HCT116 (cell line): Measurements from ENCODE around the gene SLC17A2.

Experiments used
- CEBPB ChIP-seq: IDR thresholded peaks from 2 replicates; pipeline ENCODE4 v1.6.1; 2012; ENCODE audit warnings: low read depth
- CTCF ChIP-seq, 3 experiments: fragments of 200-600 bp in 1 of 3; sonication (generic) in 1 of 3; IDR thresholded peaks in 2 of 3; conservative IDR thresholded peaks in 1 of 3; 2 replicates each; pipeline ENCODE4 v1.5.1; 2012 to 2017; ENCODE audit warnings: low read depth in 2 of 3, low read length in 2 of 3, antibody characterized with exemption in 1 of 3, borderline replicate concordance in 1 of 3, control low read depth in 1 of 3, mild to moderate bottlenecking in 1 of 3, mixed read lengths in 1 of 3, mixed run types in 1 of 3, moderate library complexity in 1 of 3; ENCODE audit not compliant: insufficient read depth in 1 of 3
- EZH2 ChIP-seq: fragments of 200-600 bp; sonication (generic); IDR thresholded peaks from 2 replicates; pipeline ENCODE4 v1.6.1; 2017; ENCODE audit warnings: antibody characterized with exemption, mixed run types
- POLR2A ChIP-seq: IDR thresholded peaks from 2 replicates; pipeline ENCODE4 v1.7.0; 2011; ENCODE audit warnings: borderline replicate concordance; ENCODE audit not compliant: insufficient read depth, insufficient read length; ENCODE audit errors: extremely low read depth
- POLR2AphosphoS5 ChIP-seq: IDR thresholded peaks from 2 replicates; pipeline ENCODE4 v1.6.1; 2011; ENCODE audit warnings: mild to moderate bottlenecking, low read depth, low read length, moderate library complexity
- RAD21 ChIP-seq: IDR thresholded peaks from 2 replicates; pipeline ENCODE4 v1.6.1; 2012; ENCODE audit warnings: low read depth, mild to moderate bottlenecking
- REST ChIP-seq: IDR thresholded peaks from 2 replicates; pipeline ENCODE4 v1.6.1; 2012; ENCODE audit warnings: low read depth
- SIN3A ChIP-seq: IDR thresholded peaks from 2 replicates; pipeline ENCODE4 v1.6.1; 2012; ENCODE audit warnings: low read depth
- SP1 ChIP-seq: IDR thresholded peaks from 2 replicates; pipeline ENCODE4 v1.6.1; 2012; ENCODE audit warnings: low read depth
- YY1 ChIP-seq: IDR thresholded peaks from 2 replicates; pipeline ENCODE4 v1.6.1; 2011; ENCODE audit warnings: low read length, low read depth, moderate library complexity, mild to moderate bottlenecking; ENCODE audit not compliant: insufficient replicate concordance; ENCODE audit errors: extremely low read depth

DNA sequence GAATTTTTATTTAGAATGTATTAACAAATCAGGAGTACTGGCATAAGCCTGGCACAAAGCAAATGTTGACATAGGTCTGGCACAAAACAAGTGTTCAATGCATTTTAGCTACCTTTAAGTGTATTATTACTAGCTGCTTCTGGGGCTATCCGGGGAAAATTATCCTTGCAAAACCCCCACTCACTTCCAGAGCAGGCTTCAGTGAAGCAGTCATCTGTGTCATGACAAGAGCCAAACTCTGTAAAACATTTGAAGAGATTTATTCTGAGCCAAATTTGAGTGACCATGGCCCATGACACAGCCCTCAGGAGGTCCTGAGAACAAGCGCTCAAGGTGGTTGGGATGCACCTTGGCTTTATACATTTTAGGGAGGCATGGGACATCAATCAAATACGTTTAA lies 25.7 kb upstream of the SLC17A2 start:
- no peak for TF ChIP-seq CTCF (IDR thresholded peaks at IDR 0.05 in 2 of 3, conservative IDR thresholded peaks at IDR 0.05 in 1 of 3; ENCODE audit: borderline replicate concordance in 1 of 3, insufficient read depth in 1 of 3, low read depth in 2 of 3, low read length in 2 of 3)
- no peak for TF ChIP-seq POLR2AphosphoS5
- TF ChIP-seq POLR2A = no peak
- no peak for TF ChIP-seq EZH2
- no peak for TF ChIP-seq SP1
- TF ChIP-seq SIN3A = no peak
- no peak for TF ChIP-seq CEBPB
- TF ChIP-seq YY1 = no peak
- no peak for TF ChIP-seq RAD21
- TF ChIP-seq REST = no peak
